NCI-H526 (cell line): ENCODE data around the gene SLC25A26.

ENCODE experiments used
- DNase-seq, 2 experiments: peaks; one replicate each; lab custom pipeline; 2025; lab: John Stamatoyannopoulos, UW

The SLC25A26 gene

DNA sequence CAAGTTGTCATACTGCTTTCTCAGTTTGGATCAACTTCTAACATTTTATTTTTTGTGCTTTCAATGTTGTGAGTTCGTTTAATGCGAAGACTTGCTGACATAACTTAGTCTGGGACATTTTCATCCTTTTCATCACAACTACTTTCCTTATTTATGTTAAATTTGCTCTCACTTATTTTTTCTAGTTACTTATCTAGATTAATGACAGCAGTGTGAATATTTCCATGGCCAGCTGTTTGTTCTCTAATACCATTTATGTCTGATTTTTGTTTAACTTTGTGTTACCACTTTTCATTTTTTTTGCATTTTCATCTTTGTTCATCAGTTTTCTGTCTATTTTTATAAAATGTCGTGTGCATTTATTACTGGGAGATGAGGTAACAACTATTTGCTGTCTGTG is 6.2 kb downstream of the SLC25A26 start:
- no peak for DNase-seq

DNA sequence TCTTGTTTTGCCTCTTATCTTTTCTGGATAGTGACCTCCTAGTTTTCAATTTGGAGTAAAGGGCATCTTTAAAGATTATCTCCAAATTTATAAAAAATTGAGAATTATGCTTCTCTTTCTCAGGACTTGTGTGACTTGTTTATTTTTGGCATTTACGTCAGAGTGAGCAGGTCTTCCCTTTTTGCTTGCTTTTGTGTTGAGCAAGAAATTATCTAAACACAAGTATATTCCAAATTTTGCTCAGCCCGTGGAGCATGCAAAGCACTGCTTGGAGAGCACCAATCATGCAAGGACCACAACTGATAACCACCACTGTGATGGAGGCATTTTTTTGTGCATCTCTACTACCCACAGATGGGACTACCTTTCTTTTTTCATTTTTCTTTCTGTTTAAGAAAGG is 7.1 kb downstream of the SLC25A26 start:
- DNase-seq = no peak

DNA sequence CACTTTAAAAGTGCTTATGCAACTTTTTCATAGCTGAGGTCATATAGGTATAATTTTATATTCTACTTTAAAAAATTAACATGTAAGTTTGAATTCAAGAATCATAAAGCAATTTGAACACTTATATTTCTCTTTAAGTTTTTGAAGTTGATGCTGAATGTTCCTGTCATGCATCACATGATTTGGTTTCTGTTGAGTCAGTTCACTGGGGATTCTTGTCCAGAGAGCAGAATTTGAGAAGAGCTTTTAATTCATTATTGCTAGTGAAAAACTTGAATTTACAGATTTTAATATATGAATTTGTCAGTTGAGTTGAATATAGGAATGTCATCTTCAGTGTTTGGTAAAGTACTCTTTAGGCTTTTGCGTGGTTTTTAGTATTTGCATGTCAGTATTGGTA is 7.9 kb downstream of the SLC25A26 start:
- DNase-seq = no peak

DNA sequence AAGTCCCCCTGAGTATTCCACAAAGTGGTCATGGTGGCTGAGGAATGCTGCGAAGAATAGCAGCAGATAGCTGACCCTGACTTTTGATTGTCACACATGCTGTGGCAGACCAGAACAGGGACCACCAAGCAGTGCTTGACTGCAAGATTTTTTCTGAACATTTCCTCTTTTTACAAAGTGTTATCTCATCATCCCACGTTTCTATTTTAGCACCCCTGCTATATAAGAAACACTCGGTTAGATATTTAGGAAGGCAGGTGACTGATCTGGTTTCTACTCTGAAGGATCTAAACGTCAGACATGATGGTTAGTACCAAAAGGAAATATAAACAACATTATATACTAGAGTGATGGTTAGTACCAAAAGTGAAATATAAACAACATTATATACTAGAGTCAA is 9.1 kb downstream of the SLC25A26 start:
- no peak for DNase-seq

DNA sequence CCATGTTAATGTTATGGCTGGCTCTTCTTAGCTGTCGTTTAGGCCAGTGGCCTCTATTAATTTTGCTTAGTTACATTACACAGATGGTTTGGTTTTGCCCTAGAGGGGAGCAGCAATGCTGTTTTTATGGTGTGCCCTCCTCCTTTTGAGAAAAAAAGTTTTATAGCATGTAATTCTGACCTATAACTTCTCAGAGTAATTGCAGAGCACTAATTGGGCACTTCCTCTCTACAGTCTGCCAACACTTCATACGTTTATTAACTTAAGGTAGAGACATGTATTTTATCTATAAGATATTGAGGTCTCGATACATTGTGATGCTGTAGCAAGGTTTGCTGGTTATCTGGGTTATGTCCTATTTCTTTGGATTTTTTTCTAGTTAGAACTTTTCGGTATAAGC is 12.2 kb downstream of the SLC25A26 start:
- DNase-seq = no peak

DNA sequence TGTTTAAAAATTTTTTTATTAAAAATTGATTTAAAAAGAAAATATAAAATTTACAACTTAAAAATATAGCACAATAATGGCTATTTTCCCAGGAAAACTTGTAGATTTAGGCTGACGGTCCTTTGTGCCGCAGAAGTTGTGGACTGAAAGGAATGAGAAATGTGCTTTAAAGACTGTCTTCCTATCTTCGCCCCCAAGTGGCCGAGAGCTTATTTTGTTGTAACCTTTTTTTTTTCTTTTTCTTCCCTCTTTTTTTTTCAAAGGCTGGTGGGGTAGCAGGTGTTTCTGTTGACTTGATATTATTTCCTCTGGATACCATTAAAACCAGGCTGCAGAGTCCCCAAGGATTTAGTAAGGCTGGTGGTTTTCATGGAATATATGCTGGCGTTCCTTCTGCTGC is 15.5 kb downstream of the SLC25A26 start:
- DNase-seq = peak in 1 of 2 experiments; percentile 5

DNA sequence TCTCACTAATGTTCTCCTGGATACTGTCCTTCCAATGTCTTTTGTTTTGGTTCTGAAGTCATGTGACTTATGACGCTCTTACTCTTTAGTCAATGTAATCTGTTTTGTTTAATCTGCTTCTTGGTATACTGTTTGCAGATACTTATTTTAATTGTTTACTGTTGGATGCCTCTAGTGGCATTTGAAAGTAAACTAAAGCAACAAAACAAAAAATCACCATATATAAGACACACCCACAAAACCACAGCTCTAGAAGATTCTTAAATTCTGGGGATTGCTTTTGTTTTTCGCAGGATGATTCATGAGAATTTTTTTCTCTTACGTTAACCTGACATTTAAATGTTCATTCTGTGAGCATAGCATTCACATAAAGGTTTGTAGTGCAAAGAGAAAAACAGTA is 16.8 kb downstream of the SLC25A26 start:
- no peak for DNase-seq

DNA sequence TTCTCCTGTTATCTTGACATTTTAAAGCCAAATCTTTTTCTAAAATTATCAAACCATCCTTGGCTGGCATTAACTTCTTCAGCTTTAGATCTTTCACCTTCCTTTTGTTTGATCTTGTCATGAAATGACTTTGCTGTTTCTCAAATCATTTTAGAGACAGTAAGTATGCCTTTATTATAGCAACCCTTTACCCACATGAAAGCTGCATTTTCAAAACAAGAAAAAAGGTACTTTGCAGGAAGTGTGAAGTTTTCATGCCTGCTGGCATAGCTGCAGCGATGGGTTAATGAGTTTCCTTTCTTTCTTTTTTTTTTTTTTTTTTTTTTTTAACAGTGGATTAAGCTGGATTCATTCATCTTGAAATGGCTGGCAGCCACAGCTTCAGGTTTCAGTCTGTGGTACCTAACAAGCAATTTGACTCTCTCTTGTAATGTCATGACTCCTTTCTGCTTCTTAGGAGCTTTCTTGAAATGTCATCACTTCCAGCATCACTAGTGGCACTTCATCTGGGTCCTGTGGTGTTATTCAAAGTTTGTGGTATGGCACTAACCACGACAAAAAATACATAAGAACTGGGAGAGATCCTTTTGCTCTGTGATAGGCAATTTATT is 18.8 kb downstream of the SLC25A26 start:
- no peak for DNase-seq

DNA sequence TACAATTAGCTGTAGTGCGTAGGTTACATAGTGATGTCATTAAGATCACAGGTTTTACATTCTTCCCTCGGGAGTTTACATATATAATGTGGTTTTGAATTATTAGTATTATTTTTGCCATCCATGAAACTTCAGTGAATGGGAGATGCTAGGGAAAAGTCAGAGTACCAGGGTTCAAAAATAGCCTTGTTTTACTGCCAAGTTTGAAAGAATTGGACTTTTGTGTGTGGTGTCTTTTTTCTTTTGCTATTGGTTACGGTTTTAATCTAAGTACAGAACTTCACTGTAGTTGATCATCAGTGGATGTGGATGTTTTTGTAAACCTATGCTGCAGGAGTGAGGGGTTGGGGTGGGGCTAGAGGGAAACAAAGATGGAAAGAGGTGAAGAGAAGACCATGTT is 20.7 kb downstream of the SLC25A26 start:
- DNase-seq = no peak

DNA sequence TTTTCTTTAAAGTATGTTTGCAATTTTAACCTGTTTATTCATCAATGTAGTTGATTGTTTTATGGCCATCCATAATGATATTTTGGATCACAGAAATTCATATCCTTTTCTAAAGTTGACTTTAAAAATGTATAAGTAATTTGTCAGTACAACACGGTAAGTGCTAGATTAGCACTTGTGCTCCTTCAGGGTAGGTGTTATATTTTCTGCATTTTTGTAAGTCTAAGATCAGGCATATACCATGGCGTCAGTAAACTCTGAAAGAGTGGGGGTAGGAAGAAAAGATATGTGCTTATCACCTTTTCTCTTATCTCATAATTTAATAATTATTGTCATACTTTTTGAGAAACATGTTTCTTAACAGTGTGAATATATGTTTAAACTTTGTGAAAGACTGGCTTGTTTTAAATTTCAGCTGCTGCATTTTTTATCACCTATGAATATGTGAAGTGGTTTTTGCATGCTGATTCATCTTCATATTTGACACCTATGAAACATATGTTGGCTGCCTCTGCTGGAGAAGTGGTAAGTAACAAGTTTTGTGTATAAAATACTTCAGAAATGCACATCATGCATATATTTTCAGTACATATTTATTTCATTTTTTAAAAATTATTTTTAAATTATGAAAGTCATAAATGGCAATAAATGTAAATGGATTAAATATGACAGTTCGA is 22.1 kb downstream of the SLC25A26 start:
- no peak for DNase-seq

DNA sequence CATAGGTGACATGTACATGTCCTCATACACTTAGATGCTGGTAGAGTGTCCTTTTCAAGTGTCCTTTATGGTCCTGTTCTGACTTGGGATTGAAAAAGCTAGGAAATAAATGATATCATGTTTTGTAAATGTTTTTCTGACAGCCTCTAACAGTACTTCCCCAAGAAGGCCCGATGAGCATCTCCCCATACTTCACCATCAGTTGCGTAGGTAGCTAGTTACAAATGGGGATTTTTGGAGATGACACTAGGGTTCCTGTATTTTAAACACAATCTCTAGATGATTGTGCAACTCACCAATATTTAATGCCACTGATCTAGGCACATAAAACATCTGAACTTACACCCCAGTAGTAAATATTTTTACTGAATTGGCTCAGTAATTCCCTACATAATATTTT is 27.8 kb downstream of the SLC25A26 start:
- DNase-seq = no peak

DNA sequence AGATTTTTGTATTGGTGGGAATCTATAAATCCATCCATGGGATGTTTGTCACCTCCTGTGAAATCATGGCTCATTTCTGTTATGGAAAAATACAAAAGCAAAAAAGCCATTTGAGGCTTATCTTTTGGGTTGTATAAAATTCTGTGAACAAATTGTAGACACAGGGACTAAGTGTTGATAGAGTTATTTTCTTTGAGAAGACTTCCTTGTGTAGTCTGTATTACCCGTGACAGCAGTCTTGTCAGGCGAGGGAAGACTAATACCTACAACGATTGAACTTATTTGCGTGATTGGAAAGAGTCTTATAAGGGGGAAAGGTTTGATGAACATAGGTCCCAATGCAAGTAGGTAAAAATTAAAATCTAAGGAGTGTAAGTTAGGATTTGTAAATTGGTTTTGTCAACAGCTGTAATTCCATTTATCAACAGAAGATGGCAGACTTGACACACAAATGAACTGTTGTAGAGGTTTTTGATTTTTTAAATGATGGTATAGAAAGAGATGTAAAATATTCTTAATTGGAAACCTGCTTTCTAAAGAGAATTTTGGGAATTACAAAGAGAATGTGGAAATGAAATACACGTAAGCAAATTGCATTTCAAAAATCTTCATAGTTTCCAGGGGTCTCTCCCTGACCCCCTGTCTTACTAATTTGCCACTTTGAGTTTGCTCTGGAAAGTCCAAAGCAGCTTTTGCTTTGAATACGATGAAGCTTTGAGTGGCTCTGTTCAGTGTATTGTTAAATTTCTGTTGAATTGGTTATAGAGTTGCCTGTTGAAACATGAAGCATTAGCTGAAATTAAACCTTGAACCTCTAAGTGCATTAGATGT is 33.2 kb downstream of the SLC25A26 start:
- peak in 1 of 2 experiments; percentile 33 for DNase-seq

DNA sequence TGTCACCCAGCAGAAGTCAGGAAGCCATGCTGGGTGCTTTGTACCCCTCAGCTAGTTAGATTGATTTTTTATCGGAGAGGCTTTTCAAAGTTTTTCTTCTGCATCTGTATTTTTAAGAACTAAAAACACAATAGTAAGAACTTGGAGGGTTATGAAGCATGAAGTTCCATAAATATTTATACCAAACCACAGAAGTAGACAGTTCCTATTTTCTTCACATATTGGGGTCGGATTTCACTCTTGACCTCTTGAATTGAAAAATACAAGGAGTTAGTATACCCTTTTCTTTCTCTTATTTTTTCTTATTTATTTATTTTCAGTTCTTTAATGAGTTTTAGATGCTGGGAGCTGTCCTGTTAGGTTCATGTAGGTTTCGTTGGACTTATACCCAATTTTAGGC is 35.1 kb downstream of the SLC25A26 start:
- DNase-seq = no peak

DNA sequence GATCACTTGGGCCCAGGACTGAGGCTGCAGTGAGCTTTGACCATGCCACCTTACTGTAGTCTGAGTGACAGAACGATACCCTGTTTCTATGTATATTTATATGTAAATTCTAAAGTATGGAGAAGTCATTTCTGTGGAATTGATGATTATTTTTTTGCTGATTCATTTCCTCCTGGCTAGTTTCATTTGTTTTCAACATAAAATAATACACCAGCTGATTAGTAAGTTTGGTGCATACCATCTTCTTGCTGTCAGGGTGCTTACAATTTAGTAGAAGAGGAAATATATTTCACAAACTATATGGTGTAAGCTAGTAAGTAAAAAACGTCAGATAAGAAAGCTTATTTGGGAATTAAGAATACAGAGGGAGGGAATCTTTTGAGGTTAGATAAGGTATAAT is 36.0 kb downstream of the SLC25A26 start:
- no peak for DNase-seq

DNA sequence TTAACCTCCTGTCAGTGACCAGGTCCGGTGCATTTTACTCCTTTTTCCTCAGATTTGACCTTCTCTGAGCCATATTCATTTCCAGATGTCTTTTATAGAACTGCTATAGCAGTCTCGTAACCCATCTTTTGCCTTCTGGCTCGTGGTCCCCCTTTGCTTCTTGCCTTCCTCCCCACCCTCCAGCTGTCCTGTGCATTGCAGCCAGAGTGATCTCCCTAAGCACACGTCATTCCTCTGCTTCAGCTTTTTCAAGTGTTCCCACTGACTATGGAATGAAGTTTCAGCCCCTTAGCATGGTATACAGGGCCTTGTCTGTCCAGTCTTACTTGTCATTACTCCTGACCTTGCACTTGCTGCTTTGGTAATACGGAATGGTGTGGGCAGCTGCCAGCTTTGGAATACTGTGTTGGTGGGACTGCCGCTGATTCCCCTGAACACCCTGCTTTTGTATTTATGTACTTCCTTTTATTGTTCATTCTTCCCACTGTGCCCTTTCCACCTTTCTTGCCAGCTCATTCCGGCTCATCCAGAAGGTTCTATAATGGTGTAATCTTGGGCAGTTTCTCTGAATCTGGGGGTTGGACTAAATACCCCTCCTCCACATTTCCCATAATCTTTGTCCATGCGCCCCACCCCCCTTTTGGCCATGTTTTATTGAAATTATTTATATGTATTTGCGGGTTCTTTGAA is 38.9 kb downstream of the SLC25A26 start:
- no peak for DNase-seq

DNA sequence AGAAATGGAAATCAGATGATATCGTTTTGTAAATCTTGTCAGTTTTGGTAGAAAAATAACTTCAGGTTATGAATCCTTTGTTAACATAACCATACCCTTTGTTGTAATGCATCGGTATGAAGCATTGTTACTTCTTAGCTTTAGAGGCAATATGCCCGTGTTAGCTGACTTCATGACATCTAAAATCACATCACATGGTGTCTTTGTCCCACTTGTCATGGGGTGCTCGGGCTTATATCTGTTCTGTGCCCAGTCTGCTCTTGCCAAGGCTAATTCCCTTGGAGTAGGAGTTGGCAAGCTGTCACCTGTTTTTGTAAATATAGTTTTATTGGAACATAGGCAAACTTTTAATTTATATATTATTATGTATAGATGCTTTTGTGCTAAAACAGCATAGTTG is 39.6 kb downstream of the SLC25A26 start:
- no peak for DNase-seq

DNA sequence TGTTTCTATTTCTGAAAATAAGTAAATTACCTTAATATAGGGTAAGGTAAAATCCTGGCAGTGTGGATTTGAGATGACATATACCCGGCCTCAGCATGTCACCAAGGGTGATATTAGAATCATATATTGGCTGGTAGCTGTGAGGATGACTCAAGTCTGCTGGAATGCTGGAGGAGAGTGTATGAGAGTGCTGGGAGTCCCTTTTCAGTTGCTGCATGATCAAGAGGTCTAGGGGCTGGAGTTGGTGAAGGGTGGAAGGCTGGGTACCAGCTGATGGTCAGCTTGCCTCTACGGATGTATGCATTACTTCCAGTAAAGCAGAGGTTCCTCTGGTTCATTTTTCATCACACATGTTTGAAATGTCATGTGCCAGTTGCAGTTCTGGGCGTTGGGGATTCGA is 40.6 kb downstream of the SLC25A26 start:
- no peak for DNase-seq

DNA sequence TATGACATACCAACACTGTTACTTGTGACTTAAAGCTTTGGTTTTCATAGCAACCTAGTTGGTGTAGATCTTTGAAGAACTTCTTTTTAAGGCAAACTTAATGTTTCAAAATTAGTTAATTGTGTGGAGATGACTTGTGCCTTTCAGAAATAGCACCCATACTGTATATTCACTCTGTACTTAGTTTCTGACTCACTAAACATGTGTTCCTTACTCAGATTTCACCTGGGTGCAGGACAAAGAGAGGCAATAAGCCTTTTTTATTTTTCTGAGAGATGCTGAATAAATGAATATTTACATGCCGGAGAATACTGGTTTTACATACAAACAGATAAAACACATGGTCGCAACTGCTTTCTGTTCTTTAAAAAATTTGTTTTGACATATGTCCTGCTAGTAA is 44.8 kb downstream of the SLC25A26 start:
- no peak for DNase-seq

DNA sequence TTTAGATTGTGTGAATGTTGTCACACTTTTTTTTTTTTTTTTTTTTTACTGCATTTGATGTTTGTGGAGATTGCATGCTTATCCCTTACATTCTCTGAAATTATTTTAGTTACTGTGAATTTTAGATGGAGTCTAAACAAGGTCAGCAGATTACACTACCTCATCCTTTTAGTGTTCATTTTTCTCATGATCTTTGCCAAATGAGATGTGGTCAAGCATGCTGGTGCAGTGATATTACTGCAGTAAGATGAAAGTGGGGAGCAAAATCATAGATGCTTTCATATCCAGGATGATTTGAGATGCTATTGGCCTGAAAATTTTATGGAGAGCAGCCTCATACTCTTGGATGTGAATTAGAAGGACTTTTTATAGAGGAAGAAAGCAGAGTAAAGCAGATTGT is 45.8 kb downstream of the SLC25A26 start:
- DNase-seq = no peak

DNA sequence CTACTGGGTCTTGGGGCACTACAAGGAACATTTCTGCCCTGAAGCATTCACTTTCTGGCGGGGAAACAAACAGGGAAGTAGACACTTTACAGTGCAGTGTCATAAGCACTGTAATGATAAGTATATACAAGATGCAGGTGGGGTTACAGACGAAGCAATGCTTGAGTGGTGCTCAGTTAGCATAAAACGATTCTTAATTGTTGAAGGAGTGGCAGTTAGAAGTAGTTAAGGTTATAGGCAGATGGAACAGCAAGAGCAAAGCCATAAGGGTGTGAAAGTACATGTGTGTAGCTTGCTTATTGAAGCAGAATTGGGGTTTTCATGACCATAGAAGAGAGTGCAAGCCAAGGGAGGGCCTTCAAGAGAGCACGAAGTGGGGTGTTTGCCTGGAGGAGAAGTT is 46.2 kb downstream of the SLC25A26 start:
- DNase-seq = no peak

DNA sequence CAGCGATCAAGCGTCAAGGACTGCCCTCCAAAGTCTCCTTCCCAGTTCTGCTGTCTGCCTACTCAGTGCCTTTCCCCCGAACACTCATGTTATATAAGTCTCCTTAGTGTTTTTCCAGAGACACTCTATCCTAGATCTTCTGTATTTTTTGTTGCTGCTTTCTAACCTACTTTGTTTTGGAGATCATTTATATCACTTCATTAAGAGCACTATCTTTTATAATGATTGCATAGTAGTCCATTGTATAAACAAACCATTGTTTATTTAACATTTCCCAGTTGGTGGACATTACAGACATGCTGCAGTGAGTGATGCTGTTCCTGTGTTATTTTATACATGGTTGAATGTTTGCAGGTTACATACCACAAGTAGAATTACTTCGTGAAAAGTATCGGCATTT is 47.1 kb downstream of the SLC25A26 start:
- DNase-seq = no peak

DNA sequence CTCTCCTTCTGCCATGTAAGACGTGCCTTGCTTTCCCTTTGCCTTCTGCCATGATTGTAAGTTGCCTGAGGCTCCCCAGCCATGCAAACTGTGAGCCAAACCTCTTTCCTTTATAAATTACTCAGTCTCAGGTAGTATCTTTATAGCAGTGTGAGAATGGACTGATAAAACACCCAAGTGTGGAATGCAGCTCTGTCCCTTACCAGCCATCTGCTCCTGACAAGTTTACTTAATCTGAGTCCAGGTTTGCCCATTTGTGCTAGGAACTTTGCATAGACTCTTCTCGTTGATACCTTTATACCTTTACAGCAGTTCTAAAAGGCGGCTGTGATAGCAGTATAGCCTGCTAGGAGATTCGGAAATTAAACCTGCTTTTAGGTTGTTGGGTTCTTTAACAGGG is 48.1 kb downstream of the SLC25A26 start:
- DNase-seq = no peak

DNA sequence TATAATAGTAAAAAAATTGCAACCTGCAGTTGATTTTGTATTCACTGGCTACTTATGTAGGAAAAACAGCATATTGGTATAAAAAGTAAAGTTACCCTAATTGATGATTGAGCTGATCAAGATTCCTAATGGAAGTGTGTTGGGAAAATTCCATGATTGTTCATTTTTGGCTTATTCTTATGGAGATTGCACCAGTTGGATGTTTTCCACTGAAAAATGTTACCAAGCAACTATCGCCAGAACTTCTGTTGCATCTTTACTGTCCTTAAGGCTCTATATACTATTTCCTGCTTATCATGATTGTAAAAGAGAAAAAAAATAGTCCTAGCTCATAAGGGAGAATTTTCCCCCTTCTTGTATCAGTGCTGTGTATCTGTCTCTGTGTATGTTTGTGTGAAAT is 48.6 kb downstream of the SLC25A26 start:
- DNase-seq = no peak
